ENCODE results near the gene HOXB1. TPM values are rescaled to one million over a fixed set of nuclear protein-coding genes. Genes with fewer than 3 reads are reported as not detected.

The HOXB1 gene
- total RNA-seq, 1 experiment from 2014 or later = not detected

GRCh38 chr17:48562934-48563333 lies 32.1 kb upstream of the HOXB1 start:
- intact Hi-C loops (cut with micrococcal nuclease; ENCODE audit: unreplicated experiment) = no loop called here
- Histone ChIP-seq H3K27ac (no peak overlapping the region), H3K4me3 (no peak overlapping the region), H3K9me3 (ENCODE audit: insufficient read depth, low read depth) (no peaks in the 10 kb centered on the region), H2AFZ (no peak overlapping the region), H3K4me2 (no peak overlapping the region), H3F3A (ENCODE audit: insufficient read depth, low read depth) (no peaks in the 10 kb centered on the region), H4K20me1 (ENCODE audit: insufficient read depth) (no peaks in the 10 kb centered on the region), H3K27me3 (ENCODE audit: insufficient read depth, low read depth) (no peaks in the 10 kb centered on the region), H3K79me2 (ENCODE audit: low read depth) (no peaks in the 10 kb centered on the region), H3K4me1 (replicated peaks; ENCODE audit: insufficient read depth) (0 out of 2 replicates have a peak, but pooled peaks cover 3% of the 10 kb centered on the region), H3K9me2 (ENCODE audit: insufficient read depth) (no peaks in the 10 kb centered on the region), H3K36me3 (ENCODE audit: low read depth) (no peaks in the 10 kb centered on the region)
- DNase-seq = no peak
- POLR2A ChIA-PET (ENCODE audit: unreplicated experiment) = no interaction called here
- no TSS peak for BruUV-seq (replicated peaks)
- TF ChIP-seq CTCF (conservative IDR thresholded peaks at IDR 0.05) = no peak
- TF ChIP-seq EZH2 (IDR thresholded peaks at IDR 0.05; ENCODE audit: low read depth) = no peak
- CTCF ChIA-PET = no interaction called here

GRCh38 chr17:48561884-48562810 lies 31.3 kb upstream of the HOXB1 start:
- DNase-seq = no peak
- Histone ChIP-seq H3K9me3 (ENCODE audit: insufficient read depth, low read depth) (no peaks in the 10 kb centered on the region), H3K27me3 (ENCODE audit: insufficient read depth, low read depth) (no peaks in the 10 kb centered on the region), H3K27ac (no peak overlapping the region), H2AFZ (no peak overlapping the region), H3F3A (ENCODE audit: insufficient read depth, low read depth) (no peaks in the 10 kb centered on the region), H3K36me3 (ENCODE audit: low read depth) (no peaks in the 10 kb centered on the region), H4K20me1 (ENCODE audit: insufficient read depth) (no peaks in the 10 kb centered on the region), H3K4me3 (no peak overlapping the region), H3K79me2 (ENCODE audit: low read depth) (no peaks in the 10 kb centered on the region), H3K9me2 (ENCODE audit: insufficient read depth) (no peaks in the 10 kb centered on the region), H3K4me2 (no peak overlapping the region), H3K4me1 (replicated peaks; ENCODE audit: insufficient read depth) (no peaks in the 10 kb centered on the region)
- POLR2A ChIA-PET (ENCODE audit: unreplicated experiment) = no interaction called here
- CTCF ChIA-PET = no interaction called here
- BruUV-seq (replicated peaks) = no TSS peak
- TF ChIP-seq CTCF (conservative IDR thresholded peaks at IDR 0.05) = no peak
- TF ChIP-seq EZH2 (IDR thresholded peaks at IDR 0.05; ENCODE audit: low read depth) = no peak
- intact Hi-C loops (cut with micrococcal nuclease; ENCODE audit: unreplicated experiment) = no loop called here

GRCh38 chr17:48559840-48560817 lies 29.3 kb upstream of the HOXB1 start:
- intact Hi-C loops (cut with micrococcal nuclease; ENCODE audit: unreplicated experiment) = no loop called here
- ChIA-PET POLR2A (ENCODE audit: unreplicated experiment) (no interaction called here), CTCF (interaction anchor here (0.7 kb wide), 1 partner anchor 13 kb away, joined by 3 read pairs; no protein-coding TSS in a partner anchor)
- Histone ChIP-seq H2AFZ (no peak overlapping the region), H3K4me3 (no peak overlapping the region), H3K27me3 (ENCODE audit: insufficient read depth, low read depth) (no peaks in the 10 kb centered on the region), H3K9me2 (ENCODE audit: insufficient read depth) (no peaks in the 10 kb centered on the region), H3K27ac (no peak overlapping the region), H3K9me3 (ENCODE audit: insufficient read depth, low read depth) (no peaks in the 10 kb centered on the region), H4K20me1 (ENCODE audit: insufficient read depth) (no peaks in the 10 kb centered on the region), H3K4me1 (replicated peaks; ENCODE audit: insufficient read depth) (no peaks in the 10 kb centered on the region), H3K4me2 (no peak overlapping the region), H3K79me2 (ENCODE audit: low read depth) (no peaks in the 10 kb centered on the region), H3F3A (ENCODE audit: insufficient read depth, low read depth) (no peaks in the 10 kb centered on the region), H3K36me3 (ENCODE audit: low read depth) (no peaks in the 10 kb centered on the region)
- no peak for DNase-seq
- BruUV-seq (replicated peaks) = no TSS peak
- TF ChIP-seq EZH2 (IDR thresholded peaks at IDR 0.05; ENCODE audit: low read depth) (no peak), CTCF (conservative IDR thresholded peaks at IDR 0.05) (no peak)

All from PC-9 (cell line).